SW 1271 (cell line): ENCODE results near the gene NTRK2.

Source experiments
- DNase-seq, 2 experiments: peaks; one replicate each; lab custom pipeline; 2025; lab: John Stamatoyannopoulos, UW

NTRK2 gene

DNA sequence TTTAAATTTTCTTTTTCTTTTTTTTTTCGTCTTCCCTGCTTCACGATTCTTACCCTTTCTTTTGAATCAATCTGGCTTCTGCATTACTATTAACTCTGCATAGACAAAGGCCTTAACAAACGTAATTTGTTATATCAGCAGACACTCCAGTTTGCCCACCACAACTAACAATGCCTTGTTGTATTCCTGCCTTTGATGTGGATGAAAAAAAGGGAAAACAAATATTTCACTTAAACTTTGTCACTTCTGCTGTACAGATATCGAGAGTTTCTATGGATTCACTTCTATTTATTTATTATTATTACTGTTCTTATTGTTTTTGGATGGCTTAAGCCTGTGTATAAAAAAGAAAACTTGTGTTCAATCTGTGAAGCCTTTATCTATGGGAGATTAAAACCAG, 352.2 kb downstream of the NTRK2 start:
- no peak for DNase-seq

DNA sequence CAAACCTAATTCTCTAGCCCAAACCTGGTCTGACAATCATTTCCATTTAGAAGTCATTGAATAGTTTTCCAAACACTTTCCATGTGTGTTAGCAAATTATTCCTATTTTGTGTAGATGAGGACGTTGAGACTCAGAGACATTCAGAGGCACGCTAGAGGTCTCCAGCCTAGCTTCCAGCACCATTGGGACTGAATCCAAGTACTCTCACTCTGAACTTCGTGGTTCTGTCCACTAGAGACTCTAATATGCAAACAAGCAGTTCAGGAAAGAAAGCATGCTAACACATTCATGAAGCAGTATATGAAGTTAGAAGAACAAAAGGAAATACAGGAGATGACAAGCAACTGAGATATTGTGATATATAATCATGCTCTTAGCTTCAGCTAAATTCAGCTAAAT, 354.8 kb downstream of the NTRK2 start:
- DNase-seq: no peak

DNA sequence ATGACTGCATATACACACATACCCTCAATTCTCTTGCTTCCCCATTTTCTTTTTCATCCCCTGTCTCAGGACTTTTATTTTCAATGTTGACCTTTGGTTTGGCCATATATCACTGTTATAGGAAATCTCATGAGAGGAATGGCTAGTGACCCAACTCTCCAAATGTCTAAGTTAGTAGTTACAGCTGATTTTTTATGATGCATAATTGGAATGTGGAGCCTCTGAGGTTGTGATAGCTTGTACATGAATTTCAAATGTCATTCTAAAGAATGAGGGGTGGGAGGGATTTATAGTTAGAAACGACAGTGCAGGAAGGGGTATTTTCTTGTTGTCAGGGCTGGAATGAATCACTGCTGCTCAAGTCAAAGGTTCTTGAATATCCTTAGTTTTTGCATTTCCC, 356.1 kb downstream of the NTRK2 start:
- DNase-seq: no peak

DNA sequence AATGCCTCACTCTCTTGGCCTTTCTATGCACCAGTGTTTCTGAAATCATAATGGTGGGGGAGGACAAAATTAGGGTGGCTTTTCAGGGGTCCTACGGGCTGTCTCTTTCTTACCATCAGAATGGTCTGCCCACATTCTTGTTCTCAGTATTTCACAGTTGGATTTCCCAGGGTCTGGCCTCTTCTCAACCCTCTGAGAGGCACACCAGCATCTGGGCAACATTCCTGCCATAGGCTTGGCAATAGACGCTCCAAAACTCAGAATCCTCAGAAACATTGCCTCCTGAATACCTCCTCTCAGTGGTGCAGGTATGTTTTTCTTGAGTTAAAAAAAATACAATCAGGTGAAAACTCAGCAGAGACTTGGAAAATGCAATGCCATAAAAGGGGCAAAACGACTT, 358.3 kb downstream of the NTRK2 start:
- DNase-seq: no peak

DNA sequence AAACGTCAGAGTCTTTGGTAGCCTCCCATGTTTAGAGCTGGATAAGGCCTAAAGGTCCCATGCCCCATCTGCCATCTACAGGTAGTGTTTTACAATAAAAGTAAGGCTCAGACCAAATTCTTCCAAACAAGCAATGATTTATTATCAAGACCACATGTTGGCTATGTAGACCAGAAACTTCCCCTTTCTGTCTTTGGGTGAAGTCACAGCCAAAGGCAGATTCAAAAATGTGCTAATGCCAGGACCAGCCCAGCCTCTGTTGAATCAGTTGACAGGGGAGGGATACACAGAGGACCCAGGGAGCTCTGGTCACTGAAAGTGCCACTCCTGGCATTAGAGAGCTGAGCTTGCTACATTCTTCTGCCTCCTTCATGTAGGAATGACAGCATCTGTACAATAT, 360.8 kb downstream of the NTRK2 start:
- no peak for DNase-seq

DNA sequence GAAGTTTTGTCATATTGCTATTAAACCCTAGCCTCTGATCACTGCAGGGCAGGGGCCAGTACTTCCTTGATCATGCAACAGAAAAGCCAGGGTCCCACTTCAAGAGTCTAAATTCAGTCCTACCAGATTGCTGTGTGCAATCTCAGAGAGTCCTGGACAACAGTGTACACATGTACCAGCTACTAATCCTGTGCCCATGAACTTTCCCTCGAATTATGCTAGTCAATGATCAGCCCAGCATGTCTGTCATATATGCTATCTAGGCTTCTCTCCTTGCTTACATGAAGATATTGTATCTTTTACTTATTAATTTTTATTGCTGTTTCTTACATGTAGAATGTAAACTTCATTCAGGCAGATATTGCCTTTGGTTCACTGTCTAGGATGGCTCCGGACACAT, 367.0 kb downstream of the NTRK2 start:
- no peak for DNase-seq

DNA sequence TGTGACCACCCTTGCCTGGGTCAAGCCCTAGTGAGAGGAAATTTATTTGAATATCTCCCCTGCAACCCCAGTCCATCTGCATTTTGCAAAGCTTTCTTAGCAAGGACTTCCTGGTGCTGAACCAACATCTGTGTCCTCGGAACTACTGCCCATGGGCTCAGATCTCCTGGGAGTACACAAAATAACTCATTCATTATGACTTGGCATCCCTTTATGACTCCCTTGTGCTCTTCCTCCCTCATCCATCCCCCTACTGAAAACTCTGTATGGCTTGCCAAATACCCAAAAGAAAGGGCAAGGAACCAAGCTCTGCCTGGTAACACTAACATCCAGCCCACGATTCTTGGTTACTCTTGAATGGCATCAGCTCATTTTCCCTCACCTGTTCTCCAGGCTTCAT, 368.5 kb downstream of the NTRK2 start:
- no peak for DNase-seq

DNA sequence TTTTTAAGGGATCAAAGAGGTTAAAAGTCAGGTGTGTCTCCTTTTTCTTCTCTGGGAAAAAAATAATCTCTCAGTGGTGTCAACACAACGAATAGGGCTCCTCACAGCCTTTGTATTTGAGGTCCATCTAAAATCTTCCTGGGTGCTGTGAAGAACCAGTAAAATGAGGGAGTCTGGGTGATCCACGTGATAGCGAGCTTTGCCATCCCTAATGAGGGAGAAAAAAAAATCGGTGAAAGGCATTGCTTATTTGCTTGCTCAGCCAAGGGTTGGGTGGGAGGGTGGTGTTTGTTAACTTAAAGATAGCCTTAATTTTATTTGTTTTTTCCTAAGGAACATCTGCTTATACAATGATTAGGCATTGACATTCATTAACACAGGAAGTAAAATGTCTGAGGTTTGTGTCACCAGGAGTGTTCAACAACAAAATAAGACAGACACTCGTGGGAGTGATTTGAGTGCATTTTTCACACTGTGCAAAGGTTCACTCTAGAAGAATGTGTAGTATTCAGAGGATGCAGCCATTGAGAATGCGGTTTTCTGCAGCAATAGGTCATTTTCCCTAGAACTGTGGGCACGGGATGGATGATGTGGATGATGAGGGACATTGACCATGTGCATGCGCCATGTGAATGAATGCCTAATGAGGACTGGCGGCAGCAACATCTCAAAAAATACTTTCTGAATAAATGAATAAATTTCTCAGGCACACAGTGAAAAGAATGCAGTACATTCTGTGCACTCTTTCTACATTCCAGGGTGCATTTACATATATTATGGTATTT, 369.5 kb downstream of the NTRK2 start:
- no peak for DNase-seq

DNA sequence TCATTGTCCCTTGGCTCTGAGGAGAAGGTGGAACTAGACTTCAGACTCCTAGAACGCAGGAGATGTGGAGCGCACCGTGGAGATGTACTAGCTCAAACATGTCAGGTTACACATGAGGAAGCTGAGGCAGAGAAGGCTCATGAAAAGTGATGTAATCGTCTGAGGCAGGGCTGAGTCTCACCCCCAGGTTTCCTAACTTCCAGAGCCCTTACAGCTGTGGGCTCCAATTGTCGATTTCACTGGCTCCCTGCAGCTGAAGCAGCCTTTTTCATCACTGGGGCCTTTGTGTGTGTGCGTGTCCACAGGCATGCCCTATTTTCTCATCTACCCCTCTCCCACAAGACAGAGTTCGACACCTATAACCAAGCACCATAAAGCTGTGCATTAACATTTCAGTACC, 370.6 kb downstream of the NTRK2 start:
- no peak for DNase-seq

DNA sequence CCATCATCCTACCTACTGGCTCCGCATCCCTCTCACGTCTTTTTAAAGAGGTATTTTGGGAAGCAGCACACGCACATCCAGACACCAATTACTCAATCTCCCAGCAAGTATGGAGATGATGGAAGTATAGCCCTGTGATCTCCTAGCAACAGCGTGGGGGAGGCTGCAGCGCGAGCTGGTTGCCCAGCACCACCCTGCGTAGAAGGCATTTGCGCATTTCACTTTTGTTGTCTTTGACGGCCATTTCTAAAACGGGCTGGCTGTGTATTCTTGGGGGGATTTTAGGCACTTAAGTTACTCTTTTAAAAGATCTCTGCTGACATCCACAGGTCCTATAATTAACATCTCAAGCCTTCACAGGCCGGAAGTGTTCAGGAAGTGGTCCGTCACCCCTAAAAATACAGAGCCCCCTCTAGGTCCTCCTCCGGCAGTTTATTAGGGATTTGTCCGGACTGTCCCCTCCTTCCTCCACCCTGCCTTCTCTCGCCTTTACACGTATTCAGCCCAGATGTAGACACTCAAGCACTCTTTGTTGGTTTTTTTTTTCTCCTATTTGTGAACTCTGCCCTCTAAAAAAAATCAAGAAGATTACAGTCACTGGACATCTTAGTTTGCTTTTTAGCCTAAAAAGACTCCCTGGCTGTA, 371.4 kb downstream of the NTRK2 start:
- DNase-seq: no peak

DNA sequence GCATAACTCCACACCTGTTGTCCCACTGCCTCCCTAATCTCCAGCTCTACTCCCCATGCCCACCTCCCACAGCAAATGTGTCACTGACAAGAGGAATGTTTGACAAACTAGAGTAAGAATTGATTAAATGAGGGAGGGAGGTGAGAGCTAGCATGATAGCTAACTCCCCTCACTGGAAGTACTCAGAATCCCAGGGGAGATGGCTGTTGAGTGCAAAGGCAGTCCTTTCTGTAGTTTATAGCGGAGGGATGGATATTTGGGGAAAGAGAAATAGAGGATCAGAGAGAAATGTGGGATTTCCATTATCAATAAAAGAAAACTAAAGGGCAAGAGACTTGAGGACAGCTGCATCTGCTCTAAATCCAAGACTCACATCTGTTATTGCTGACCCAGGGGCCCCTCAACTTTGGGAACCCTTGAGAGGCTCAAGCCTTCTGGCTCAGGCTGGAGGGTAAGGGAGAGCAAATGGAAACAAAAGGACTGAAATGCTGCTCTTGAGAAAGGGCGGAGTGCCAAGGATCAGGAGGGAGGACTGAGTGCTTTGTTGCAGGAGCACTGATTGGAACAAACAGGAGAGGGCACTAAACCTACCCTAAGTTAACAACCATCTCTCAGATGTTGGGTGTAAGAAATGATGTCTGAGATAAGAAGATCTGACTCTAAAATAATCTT, 372.1 kb downstream of the NTRK2 start:
- no peak for DNase-seq

DNA sequence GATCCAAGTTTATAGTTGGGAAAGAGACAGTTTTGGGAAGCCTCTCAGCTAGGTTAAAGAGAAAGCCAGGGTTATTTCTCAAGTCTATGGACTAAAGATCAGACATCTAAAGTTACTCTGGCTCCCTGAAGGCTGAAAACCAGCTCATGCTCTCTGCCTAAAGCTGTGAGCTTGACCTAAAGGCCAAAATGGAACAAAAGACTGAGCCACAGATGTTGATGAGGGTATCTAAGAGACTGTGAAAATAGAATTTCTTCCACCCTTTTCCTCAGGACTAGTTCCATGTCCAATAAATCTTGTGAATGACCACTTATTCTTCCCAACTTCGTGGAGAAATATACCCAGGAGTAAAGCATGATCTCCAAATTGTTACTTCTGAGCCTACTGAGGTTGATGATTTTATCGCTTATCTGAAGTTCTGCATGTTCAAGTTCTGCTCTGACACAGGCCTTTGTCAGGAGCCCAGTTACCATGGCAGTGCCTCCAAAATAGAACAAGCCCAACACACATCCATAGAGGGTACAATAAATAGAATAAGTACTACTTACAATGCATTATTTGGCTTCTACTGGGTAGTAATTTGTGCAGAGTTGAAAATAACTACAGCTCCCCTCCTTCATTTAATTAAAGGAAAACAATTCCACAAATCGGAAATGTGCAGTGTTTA, 373.6 kb downstream of the NTRK2 start:
- DNase-seq: no peak

DNA sequence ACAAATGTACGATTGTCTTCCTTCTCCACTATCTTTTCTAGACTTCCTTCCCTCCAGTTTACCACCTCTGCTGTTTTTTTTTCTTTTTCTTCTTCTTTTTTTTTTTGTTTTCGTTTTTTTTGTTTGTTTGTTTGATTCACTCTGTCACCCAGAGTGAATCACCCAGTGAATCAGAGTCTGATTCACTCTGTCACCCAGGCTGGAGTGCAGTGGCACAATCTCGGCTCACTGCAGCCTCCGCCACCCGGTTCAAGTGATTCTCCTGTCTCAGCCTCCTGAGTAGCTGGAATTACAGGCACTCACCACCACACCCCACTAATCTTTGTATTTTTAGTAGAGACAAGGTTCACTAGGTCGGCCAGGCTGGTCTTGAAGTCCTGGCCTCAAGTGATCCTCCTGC, 375.7 kb downstream of the NTRK2 start:
- no peak for DNase-seq

DNA sequence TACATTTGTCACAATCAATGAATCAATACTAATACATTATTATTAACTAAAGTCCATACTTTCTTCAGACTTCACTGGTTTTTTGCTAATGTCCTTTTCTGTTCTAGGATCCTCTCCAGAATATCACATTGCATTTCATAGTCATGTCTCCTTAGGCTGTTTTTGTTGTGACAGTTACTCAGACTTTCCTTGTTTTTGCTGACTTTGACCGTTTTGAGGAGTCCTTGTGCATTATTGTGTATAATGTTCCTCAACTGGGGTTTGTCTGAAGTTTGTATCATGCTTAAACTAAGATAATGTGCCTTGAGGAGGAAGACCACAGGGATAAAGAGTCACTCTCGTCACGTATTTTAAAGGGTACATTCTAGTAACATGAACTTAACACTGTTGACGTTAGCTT, 376.9 kb downstream of the NTRK2 start:
- DNase-seq: no peak

DNA sequence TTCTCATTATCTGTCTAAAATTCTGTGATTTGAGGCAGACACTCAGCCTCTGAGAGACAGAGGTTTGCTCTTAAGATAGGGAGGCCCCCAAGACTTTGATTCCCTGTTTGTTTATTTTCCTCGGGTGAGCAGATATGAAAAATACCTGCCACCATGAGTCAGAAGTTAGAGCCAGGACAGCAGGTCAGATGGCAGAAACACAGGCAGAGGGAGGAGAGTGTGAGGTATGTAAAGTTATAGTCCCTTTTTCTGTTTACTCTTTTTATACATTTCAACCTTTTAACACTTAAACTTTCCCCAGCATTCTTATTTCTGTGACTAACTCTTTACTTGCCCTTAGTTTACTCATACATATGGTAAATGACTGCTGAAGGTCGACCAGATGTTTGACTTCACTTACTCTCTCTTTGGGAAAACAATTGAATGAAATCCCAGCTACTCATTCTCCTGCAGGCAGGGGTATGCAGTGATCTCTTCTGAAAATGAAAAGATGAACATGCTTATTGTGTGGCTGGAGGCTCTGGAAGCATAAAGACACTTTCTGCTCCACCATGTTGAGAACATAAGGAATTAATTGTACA, 383.8 kb downstream of the NTRK2 start:
- DNase-seq: no peak

DNA sequence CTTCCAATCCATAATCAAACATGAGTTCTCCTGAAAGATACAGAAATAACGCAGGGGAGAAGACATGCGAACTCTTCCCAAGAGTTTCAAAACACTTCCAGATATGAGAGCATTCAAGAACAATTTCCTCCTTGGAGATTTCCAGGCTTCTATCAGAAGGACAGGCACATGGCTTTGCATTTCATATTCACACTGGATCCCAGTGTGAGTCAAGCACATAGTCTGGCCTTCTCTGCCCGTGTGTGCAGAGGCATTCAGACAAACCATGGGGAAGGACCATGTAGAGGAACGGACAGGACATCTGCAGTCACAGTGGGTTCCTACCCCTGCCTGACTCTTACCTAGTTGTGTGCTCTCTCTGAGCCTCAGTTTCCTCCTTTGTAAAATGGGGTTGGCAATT, 384.5 kb downstream of the NTRK2 start:
- DNase-seq: no peak

DNA sequence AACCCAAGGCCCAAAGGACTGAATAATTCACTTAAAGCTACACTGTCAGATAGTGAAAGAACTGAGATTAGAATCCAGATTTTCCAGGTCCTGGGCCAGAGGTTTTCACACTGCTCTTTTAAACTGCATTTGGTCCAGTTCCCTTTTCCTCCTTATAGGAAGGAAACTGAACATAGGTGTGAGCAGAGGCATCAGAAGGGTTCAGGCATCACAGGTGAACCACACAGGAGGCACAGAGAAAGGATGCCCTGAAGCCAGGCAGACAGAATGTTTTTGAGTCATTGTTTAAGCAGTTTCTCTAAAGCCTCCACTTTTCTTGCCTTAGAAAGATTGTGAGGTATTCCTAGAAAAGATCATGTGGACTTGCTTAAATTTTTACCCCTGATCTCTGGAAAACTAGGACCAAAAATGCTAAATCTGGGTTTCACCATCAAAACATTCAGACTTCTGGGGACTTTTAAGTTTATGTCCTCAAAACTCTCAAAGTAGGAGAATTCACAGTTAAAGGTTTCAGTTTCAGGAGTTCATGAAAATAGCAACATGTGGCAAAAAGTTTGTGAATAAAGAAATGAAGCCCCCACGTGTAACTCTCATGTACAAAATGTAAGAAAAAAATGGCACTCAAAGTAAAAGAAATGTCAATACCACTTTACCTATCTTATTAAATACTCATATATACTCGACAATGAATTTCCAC, 386.1 kb downstream of the NTRK2 start:
- no peak for DNase-seq

DNA sequence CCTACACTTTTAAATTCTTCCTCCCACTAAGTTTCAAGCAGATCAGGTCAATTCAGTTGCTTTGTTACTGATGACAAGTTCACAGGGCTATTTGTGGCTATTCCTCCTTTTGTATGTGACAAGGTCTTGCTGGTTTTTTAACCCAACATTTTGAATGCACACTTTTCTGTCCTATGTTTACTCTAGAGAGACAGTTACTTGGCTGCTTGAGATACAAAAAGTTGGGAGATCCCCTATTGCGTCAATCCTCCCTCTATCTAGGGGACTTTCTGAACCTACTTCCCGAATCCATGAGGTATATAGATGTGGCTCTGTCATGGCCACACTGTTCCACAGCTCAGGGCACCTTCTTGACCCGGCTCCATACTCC, 386.7 kb downstream of the NTRK2 start:
- DNase-seq: no peak

DNA sequence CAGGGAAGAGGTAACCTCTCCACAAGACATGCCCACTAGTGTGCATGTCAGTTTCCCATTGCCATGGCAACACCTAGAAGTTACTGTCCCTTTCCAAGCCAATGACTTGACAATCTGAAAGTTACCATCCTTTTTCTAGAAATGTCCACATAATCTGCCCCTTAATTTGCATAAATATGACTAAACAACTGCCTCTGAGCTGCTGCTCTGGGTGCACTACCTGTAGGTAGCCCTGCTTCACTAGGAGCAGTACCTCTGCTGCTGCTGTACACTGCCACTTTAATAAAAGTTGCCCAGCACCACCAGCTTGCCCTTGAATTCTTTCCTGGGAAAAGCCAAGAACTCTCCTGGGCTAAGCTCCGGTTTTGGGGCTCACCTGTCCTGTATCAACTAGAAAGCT, 392.4 kb downstream of the NTRK2 start:
- DNase-seq: no peak

DNA sequence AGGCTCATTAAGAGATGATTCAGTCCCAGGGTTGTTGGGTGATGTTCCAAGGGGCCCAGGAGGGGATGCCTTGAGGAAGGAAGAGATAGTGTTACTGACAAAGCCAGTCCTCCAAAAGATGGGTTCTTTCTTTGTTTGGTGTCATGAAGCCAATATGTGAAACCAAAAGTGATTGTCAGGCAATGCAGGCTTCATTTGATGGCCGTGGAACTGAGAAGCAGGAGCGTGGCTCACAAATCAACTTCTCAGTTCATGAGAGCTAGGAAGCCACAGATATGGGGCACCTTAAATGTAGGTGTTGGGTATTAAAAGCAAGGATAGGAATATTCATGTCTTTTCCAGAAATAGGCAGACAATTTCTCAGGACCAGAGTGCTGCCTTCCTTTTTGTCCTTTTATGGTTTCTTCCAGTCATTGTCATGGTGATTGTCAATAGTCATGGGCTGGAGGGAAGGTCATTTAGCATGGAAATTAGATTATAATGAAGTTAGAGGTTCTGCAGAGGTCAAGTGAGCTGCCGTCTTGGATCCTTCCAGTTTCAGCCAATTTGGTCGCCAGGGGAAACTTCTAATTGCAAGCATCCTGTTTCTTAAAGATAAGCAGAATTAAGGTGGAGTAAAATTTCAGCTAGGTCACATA, 393.0 kb downstream of the NTRK2 start:
- DNase-seq: no peak

DNA sequence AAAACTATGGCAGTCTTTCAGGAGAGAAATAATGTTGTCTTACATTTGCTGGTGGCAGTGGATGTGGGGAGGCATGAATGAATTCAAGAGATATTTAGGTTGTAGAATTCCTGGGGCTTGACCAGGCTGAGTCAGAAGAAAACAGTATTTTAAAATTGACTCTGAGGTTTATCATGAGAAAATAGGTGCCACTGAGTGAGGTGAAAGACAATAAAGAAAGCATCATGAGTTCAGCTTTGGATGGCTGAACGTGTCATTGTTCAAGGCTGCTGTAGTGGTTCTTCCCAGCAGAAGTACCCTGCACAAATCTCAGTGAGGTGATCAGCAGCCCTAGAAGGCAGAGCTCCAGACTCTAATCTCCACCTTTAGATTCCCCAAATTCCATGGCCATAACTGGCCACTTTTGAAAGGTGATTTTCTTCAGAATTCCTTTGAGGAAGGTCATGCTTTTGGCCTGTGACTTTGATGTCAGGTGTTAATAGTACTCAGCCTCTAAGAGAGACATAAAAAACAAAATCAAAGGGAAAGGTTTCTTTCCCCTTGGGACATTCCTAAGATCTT, 395.4 kb downstream of the NTRK2 start:
- DNase-seq: no peak
